ENCODE measurements around the gene CNOT2. TPM values are rescaled to one million over a fixed set of nuclear protein-coding genes. Genes with fewer than 3 reads are reported as not detected.

The CNOT2 gene, protein sequence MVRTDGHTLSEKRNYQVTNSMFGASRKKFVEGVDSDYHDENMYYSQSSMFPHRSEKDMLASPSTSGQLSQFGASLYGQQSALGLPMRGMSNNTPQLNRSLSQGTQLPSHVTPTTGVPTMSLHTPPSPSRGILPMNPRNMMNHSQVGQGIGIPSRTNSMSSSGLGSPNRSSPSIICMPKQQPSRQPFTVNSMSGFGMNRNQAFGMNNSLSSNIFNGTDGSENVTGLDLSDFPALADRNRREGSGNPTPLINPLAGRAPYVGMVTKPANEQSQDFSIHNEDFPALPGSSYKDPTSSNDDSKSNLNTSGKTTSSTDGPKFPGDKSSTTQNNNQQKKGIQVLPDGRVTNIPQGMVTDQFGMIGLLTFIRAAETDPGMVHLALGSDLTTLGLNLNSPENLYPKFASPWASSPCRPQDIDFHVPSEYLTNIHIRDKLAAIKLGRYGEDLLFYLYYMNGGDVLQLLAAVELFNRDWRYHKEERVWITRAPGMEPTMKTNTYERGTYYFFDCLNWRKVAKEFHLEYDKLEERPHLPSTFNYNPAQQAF
- 100 to 1,000 TPM; 103 to 140 (median 124) TPM for polyA plus RNA-seq (ENCODE audit: insufficient read length in 4 of 4)

DNA sequence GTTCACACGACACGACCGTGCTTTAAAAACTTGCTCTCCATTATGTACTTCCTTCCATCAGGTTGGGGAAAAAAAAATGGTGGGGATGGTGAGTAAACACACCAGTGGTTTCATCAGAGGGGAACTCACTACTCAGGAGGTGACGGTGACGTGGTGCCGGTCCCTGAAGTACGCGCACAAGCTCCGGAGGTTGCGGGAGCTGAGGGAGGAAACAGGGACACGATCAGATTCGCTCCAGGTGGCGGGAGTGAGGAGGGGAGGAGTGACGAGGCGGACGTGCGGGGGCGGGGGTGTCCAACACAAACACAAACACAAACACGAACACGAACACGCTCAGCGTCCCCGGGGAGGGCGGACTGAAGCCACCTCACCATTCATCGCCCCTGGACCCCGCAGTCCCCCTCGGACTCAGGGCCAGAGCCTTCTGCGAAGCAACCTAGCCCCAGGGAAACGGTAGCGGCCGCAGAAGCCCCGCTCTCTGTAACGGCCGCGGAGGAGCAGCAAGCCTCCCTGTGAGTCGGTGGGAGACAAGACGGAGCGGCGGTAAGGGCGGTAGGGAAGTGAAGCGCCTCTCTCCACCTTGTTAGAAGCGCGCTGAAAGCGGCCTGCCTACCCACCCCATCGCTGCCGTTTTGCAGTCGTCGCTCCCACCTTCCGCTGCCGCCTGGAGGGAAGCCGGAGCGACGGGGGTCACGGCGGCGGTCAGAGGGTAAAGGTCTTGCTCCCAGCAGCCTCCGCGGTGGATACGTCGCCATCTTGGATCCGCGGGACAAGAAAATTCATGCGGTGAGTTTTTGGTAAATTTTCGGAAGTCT lies at the start of gene CNOT2:
TSS of gene CNOT2 (plus strand) at position 739 of the 815 bp plus-strand sequence. CDS start 34,794 bp downstream, outside the sequence.
- peak; percentile 75 to 88 (median 84) for DNase-seq (ENCODE audit: low read depth in 4 of 4, low spot score in 3 of 4)

DNA sequence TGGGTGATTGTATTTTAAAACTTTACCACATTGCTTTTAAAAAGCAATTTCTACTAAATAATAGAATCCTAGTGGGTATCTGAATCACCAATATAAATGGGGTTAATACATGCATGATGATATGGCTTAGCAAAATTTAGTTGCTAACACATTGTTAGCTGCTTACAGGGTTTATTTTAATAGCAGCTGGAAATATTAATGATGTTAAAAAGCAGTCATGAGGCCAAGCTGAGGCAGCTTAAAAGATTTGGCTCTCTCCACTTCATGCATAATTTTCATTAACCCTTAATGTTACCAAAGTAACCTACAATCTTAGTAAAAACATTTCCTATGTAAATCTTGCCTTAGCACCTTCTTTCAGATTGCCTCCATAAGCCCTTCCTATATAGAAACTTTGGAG lies 49.2 kb upstream of the CNOT2 start:
- no peak for DNase-seq (ENCODE audit: low read depth in 4 of 4, low spot score in 3 of 4)

DNA sequence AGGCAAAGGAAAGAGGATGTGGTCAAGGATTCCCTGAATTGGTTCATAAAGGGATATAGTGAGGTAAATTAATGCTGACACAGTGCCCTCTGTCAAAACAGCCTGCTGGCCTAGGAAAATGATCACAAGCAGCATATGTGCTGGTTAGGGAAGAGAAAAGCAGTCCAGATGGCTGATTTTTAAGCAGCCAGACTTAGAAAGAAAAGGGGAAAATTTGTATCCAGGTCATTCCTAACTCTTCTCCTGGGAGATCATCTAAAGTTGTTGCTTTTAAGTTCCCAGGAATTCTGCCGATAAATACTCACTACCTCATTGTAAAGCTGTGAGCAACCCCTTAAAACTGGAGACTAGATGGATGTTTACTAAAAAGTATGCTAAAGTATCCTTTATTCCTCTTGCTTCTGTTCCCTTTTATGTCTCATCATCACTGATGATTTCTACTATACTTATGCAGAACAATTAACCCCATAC lies 46.4 kb upstream of the CNOT2 start:
- DNase-seq (ENCODE audit: low read depth in 4 of 4, low spot score in 3 of 4), result no peak

DNA sequence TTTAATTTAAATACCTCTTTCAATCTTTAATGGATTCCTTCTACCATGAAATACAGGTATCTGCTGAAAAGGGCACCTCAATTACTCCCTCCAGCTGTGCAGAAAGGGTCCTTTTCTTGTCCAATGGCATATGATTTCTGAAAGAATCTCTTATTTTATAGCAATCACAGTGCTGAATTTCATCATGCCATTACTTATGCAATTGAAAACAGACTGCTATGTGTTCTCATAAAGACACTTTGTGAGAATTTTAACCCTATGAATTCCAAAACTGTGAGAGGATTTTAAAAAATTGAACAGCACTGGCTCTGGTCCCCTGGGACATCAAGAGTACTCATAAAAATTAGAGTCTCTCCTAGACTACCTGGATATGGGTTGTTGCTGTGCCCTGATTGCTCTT lies 45.9 kb upstream of the CNOT2 start:
- no peak for DNase-seq (ENCODE audit: low read depth in 4 of 4, low spot score in 3 of 4)

DNA sequence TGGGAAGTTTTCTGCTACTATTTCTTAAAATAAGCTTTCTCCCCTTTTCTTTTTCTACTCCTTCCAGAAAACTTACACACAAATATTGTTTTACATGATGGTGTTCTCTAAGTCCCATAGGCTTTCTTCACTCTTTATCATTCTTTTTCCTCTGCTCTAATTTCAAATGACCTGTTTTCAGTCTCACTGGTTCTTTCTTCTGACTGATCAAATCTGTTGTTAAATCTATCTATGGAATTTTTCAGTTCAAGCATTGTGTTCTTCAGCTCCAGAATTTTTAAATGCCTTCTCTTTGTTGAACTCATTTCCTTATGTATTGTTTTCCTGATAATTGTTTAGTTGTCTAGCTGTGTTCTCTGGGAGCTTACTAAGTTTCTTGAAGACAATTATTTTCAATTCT lies 29.5 kb upstream of the CNOT2 start:
- no peak for DNase-seq (ENCODE audit: low read depth in 4 of 4, low spot score in 3 of 4)

DNA sequence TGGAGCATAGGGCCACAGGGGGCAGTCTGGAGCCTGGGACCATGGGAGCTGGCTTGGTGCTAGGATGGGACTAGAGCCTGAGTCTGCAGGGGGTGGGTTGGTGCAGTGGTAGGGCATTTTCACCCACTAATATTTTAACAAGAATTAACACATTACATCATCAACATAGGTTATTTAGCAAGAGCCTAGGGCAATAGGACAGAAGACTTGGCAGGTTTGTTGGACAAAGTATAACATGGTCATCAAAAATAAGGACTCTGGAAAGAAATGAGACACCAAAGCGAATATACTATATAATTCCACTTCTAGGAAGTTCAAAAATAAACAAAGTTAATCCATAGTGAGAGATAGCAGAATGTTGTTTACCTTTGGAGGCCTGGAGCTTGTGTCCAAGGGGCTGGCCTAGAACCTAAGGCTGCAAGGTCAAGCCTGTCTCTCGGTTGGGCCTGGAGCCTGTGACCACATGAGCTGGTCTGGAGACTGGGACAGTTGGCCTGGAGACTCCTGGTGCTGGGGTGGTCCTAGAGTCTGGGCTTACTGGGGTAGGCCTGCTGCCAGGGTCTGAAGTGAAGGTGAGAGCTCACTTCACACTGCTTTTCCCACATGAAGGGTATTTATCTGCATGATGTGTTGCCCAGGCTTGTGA lies 28.1 kb upstream of the CNOT2 start:
- no peak for DNase-seq (ENCODE audit: low read depth in 4 of 4, low spot score in 3 of 4)

DNA sequence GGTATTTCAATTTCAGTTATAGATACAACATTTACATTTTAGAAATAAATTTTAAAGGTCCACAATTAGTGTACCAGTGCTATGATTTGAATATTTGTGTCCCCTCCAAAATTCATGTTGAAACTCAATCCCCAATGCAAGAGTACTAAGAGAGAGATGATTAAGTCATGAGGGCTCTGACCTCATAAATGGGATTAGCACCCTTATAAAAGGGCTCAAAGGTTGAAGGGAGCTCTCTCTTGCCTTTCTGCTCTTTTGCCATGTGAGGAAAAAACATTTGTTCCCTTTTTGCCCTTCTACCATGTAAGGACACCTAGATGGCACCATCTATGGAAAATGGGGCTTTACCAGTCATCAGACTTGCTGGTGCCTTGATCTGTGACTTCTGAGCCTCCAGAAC lies 25.8 kb upstream of the CNOT2 start:
- no peak for DNase-seq (ENCODE audit: low read depth in 4 of 4, low spot score in 3 of 4)

DNA sequence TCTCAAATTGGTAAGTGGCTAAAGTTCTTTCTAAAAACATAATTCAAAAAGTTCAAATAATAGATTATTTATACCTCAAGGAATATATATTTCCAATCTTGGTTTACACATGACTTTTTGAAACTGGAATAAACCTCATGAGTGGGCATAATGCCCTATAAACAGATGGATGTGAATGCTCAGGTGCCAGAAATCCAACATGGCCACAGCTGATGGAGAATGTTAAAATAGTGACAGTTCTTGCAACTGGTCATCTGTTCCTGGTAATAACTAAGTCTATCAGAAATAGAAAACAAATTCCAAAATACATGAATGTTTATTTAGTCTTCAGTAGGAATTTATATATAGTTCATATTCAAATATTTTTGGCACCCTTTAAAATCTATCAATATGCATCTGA lies 21.6 kb upstream of the CNOT2 start:
- no peak for DNase-seq (ENCODE audit: low read depth in 4 of 4, low spot score in 3 of 4)

DNA sequence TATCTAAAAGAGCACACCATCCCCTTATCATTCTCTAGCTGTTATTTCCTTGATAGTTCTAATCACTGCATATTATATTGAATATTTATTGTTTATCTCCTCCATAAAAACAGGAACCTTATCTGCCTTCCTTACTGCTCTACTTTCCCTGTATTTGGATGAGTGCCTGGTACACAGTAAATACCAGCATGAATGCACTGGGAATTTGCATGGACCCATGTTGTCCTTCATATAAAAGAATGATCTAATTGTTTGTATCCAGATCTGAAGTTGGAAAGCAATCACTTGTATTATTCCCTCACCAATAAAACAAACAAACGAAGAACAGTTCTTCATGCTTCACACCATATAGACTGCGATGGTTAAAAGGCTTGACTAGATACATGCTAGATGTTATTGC lies 15.3 kb upstream of the CNOT2 start:
- no peak for DNase-seq (ENCODE audit: low read depth in 4 of 4, low spot score in 3 of 4)

DNA sequence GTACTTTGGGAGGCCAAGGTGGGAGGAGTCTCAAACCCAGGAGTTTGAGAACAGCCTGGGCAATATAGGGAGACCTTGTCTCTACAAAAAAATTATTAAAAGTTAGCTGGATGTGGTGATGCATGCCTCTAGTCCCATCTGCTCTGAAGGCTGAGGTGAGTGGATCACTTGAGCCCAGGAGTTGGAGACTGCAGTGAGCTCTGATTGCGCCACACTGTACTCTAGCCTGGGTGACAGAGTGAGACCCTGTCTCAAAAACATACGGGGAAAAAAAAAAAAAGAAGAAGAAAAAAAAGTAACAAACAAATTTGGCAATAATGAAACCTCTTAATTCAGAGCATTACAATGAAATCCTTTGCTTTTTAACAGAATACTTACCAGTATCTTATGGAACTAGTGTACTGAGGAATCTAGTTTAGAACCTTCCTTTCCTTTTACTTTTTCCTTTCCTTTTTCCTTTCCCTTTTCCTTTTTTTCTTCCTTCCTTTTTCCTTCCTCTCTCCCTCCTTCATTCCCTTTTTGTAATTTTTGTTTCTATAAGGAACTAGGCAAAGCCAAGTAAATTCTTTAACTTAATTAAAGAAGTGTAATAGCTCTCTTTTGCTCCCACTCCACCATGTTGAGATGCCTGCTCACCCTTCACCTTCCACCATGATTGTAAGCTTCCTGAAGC lies 12.2 kb upstream of the CNOT2 start:
- DNase-seq (ENCODE audit: low read depth in 4 of 4, low spot score in 3 of 4), result no peak

DNA sequence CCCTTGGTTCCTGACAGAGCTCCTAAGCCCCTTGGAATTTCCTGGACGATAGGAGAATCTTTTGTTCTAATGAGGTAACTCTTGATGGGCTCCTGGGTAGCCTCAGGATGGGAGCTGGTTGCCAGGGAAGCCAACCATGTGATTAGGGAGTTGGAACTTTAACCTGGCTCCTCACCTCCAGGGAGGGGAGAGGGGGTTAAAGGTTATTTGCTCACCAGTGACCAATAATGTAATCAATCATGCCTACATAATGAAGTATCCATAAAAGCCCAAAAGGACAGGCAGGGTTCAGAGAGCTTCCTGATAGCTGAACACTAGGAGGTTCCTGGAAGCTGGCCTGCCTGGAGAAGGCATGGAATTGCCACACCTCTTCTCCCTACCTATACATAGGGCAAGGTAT lies 6.2 kb upstream of the CNOT2 start:
- DNase-seq (ENCODE audit: low read depth in 4 of 4, low spot score in 3 of 4), result no peak

DNA sequence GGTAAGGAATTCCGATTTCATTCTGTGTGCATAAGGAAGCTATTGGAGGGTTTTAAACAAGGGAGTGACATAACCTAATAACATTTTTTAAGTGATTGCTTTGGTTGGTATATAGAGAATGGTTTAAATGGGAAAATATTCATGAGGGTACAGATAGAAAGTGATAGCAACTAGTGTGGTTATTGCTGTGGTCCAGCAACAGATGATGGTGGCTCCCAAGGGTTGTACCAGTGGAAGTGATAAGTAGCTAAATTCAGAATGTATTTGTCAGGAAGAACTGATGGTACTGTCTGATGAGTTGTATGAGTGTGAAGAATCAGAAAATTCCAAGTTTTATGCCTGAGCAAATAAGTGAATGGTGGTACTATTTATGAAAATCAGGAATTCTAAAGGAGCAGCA lies 2.6 kb upstream of the CNOT2 start:
- DNase-seq (ENCODE audit: low read depth in 4 of 4, low spot score in 3 of 4), result no peak

DNA sequence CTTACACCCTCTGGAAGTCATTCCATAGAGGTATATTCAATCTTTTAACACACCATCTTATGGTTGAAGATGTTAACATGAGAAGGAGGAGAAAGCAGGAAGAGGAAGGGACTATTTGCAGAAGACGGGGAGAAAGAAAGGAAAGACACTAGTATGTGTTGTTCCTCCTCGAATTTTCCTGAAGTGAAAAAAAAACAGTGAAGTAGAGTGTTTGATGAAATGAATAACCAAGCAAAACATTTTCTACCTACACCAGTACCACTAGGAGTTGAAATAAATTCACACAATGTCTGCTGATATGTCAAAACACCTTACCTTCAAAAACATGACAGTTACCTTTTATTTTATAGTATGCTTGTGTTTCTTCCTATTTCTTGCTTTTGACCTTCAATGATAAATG lies 1.4 kb upstream of the CNOT2 start:
- DNase-seq (ENCODE audit: low read depth in 4 of 4, low spot score in 3 of 4), result no peak

DNA sequence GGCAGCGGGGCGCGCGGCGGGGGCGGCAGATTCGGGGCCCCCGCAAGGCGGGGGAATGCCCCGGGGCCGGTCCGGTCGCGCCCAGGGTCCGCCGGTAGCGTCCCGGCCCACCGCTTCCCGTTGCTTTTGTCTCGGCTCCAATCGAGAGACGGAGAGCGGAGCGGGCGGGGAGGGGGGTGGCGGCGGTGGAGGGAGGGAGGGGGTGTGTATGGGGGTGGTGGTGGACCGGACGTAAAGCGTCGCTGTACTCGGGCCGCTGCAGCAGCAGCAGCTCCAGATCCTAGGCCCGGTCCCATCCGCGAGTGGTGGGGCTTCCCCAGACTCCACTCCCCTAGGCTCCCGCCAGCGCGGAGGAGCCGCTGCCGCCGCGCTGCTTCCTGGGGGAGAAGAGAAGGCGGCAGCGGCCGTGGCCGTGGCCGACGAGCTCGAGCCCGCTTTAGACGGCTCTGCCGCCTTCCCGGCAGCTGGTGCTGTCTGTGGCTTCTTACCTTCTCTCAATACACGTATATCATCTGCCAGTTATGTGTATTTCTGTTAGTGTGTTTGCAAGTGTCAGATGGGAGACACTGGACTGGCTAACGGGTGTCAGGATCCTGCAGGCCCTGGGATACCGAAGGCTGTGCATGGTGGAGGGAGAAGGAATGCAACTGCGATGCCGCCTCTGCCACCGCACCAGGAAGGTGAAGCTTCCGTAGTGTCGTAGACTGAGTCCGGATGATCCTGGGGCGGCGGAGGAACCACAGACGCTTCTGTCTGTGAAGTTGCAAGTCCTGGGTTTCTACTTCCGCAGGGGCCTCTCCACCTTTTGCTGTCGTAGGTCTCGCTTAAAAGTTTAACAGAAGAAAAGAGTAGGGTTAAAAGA lies 508 bp downstream of the CNOT2 start:
- DNase-seq (ENCODE audit: low read depth in 4 of 4, low spot score in 3 of 4), result peak; percentile 18 to 60 (median 58)

DNA sequence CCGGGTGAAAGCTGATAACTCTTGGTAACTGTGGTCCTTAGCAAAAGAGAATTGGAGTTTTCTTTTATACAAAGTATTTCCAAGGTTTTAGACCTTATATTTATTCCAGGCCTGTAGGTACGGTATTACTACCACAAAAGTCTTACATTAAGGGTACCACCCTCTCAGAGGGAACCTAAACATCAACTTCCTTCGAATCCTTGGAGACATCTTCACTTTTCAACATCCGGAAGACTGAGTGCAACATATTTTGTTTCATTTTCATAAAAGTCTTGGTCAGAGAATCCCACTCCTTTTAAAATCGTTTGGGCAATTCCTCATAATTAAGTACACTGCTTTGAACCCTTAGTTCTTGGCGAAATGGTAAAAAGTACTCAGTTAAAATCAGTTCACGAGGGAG lies 1.2 kb downstream of the CNOT2 start:
- no peak for DNase-seq (ENCODE audit: low read depth in 4 of 4, low spot score in 3 of 4)

DNA sequence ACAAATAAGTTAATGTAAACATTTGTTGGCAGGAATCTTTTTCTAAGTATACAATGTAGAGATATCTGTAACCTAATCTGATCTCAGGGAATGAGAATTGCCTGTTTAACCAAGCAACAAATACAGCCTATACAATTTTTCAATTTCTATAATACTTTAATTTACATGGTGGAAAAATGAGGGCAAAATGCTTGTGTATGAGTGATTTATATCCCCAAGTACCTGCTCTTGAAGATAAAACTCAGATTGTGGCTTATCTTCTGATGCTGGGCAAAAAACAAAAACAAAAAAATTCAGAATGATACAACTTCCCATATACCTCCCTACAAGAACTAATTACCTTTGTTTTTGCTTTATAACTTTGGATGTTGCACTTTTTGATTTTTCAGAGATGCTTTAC lies 2.2 kb downstream of the CNOT2 start:
- no peak for DNase-seq (ENCODE audit: low read depth in 4 of 4, low spot score in 3 of 4)

DNA sequence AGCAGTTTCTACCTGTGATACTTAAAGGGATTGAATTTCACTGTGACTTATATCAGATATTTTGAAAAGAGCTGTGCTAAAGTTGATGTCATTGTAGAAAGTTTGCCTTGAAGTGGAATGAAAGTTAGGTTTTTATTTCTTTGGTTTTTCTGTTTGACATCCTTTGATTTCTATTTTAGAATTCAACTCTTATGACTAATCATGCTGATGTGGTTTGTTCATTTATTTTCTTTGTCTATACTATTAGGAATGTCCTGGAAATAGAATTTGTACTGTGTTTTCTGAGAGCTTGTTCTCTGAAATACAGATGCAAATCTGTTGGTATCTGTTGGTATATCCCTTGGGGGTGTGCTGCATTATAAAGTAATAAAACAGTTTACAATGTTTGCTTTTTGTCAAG lies 3.3 kb downstream of the CNOT2 start:
- no peak for DNase-seq (ENCODE audit: low read depth in 4 of 4, low spot score in 3 of 4)

DNA sequence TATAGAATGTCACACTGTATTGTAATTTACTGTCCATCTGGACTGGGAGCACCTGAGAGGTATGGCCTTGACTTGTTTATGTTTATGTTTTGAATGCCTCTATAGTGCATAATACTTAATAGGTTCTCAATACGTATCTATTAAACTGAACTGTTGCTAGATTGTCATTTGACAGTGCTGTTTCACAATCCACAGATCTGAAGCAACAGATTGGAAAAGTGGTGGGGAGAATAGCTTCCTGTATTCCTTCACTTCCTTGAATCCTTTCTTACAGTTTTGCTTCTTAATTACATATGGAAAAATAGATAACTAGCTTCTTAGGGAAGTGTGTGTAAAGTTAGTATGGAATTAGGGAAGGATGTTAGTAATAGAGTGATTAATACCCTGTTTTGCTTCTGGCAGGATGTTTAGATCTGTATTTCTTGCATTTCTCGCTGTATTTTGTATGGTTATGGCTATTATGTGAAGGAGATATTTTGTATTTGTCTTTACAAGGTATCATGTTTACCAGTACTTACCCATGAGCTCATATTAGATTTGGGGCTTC lies 4.5 kb downstream of the CNOT2 start:
- no peak for DNase-seq (ENCODE audit: low read depth in 4 of 4, low spot score in 3 of 4)

DNA sequence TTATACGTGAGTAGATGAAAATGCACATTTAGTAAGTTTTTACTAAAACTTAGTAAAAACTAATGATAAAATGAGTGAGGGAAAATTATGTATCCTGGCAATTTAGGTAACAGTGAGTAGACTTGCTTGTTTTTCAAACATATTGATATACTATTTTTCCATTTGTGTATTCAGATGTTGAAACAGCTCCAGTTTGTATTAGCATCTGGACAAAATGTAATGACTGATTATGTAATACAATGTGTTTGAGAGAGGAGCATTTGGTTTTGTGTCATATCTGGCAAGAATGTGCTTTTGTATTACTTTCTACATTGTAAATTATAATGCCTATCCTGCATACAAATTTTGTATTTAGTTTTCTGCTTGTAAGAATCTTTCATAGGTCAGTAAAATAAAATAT lies 5.6 kb downstream of the CNOT2 start:
- no peak for DNase-seq (ENCODE audit: low read depth in 4 of 4, low spot score in 3 of 4)

All from left renal pelvis (tissue), 4 donors.